Vagina (tissue), 2 donors: Measurements from ENCODE around the gene RGS18.

Experiments used
- CTCF ChIP-seq, 3 experiments: fragments of 450-650 bp in 2 of 3; fragments of 200-600 bp in 1 of 3; sonication (generic) in 1 of 3; IDR thresholded peaks; one replicate each; pipeline ENCODE4 v1.5.1; 2017 to 2019; ENCODE audit warnings: antibody characterized with exemption in 3 of 3, mild to moderate bottlenecking in 2 of 3, moderate library complexity in 2 of 3
- POLR2A ChIP-seq, 2 donors: fragments of 450-650 bp; IDR thresholded peaks; one replicate each; pipeline ENCODE4 v1.6.1; 2017; ENCODE audit warnings: antibody characterized with exemption in 2 of 2, mild to moderate bottlenecking in 2 of 2, moderate library complexity in 2 of 2
- POLR2AphosphoS5 ChIP-seq, 2 donors: sonication (generic); formaldehyde crosslinking; IDR thresholded peaks; one replicate each; pipeline ENCODE4 v1.9.0; 2017; ENCODE audit warnings: antibody characterized with exemption in 2 of 2, mild to moderate bottlenecking in 2 of 2, low read depth in 1 of 2; ENCODE audit not compliant: insufficient read depth in 1 of 2

- TF ChIP-seq POLR2A (IDR thresholded peaks at IDR 0.05) (no peak), CTCF (IDR thresholded peaks at IDR 0.05) (no peak), POLR2AphosphoS5 (IDR thresholded peaks at IDR 0.05; ENCODE audit: insufficient read depth in 1 of 2, low read depth in 1 of 2) (no peak)
Observed at GRCh38 chr1:192119701-192120100, 38.6 kb upstream of the RGS18 start.
